GM21528 (cell line): ENCODE data around the gene COL15A1.

ENCODE experiments used
- ATAC-seq: cut with Tn5 transposase; IDR thresholded peaks from one replicate; pipeline ENCODE4 v1.9.1; 2021; ENCODE audit warnings: mild to moderate bottlenecking, moderate library complexity; ENCODE audit not compliant: unreplicated experiment, low FRiP score

Gene COL15A1

GRCh38 chr9:99050924-99051323 lies 107.2 kb downstream of the COL15A1 start:
- ATAC-seq = no peak

GRCh38 chr9:99051406-99051805 lies 107.7 kb downstream of the COL15A1 start:
- no peak for ATAC-seq

- no peak for ATAC-seq
Observed at GRCh38 chr9:99051851-99052250, 108.1 kb downstream of the COL15A1 start.

- ATAC-seq = no peak
Observed at GRCh38 chr9:99052815-99053715, 109.4 kb downstream of the COL15A1 start.

GRCh38 chr9:99054581-99054980 lies 110.9 kb downstream of the COL15A1 start:
- no peak for ATAC-seq

GRCh38 chr9:99055384-99055783 lies 111.7 kb downstream of the COL15A1 start:
- ATAC-seq = no peak

- no peak for ATAC-seq
Observed at GRCh38 chr9:99056186-99056585, 112.5 kb downstream of the COL15A1 start.

- ATAC-seq = no peak
Observed at GRCh38 chr9:99056886-99057664, 113.4 kb downstream of the COL15A1 start.

GRCh38 chr9:99057665-99058625 lies 114.2 kb downstream of the COL15A1 start:
- peak; percentile 84 for ATAC-seq

GRCh38 chr9:99058964-99059921 lies 115.5 kb downstream of the COL15A1 start:
- peak; percentile 63 for ATAC-seq

GRCh38 chr9:99060621-99061020 lies 116.9 kb downstream of the COL15A1 start:
- no peak for ATAC-seq

- ATAC-seq = no peak
Observed at GRCh38 chr9:99062549-99062948, 118.8 kb downstream of the COL15A1 start.

GRCh38 chr9:99063522-99063921 lies 119.8 kb downstream of the COL15A1 start:
- ATAC-seq = no peak

GRCh38 chr9:99066571-99066970 lies 122.9 kb downstream of the COL15A1 start:
- ATAC-seq = no peak

- no peak for ATAC-seq
Observed at GRCh38 chr9:99069075-99069474, 125.4 kb downstream of the COL15A1 start.

GRCh38 chr9:99069546-99069945 lies 125.8 kb downstream of the COL15A1 start:
- ATAC-seq = no peak

GRCh38 chr9:99070681-99071080 lies 127.0 kb downstream of the COL15A1 start:
- no peak for ATAC-seq

GRCh38 chr9:99071313-99072039 lies 127.8 kb downstream of the COL15A1 start:
- ATAC-seq = no peak

- ATAC-seq = no peak
Observed at GRCh38 chr9:99072040-99072394, 128.3 kb downstream of the COL15A1 start.
